ENCODE data around the gene FARP2.
"Not testable (repeated sequence)": the region's sequence is repeated elsewhere in the genome, so short reads cannot be mapped to it uniquely, and the experiment has no call there.

The FARP2 gene

DNA sequence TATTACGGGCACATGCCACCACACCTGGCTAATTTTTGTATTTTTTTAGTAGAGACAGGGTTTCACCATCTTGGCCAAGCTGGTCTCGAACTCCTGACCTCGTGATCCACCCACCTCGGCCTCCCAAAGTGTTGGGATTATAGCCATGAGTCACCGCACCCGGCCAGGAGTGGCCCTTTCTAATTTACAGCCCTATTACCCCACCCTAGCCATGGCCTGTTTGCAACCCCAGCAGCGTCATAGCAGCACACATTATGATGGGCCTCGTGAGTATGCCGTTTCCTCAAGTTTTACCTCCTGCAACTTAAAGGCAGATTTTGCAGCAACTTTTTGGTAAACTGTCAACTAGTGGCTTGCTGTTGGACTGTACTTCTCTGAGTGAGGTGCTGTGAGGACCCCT lies 97.8 kb downstream of the FARP2 start:
- not testable (repeated sequence) for DNase-seq (ENCODE audit: low read depth in 2 of 2)

DNA sequence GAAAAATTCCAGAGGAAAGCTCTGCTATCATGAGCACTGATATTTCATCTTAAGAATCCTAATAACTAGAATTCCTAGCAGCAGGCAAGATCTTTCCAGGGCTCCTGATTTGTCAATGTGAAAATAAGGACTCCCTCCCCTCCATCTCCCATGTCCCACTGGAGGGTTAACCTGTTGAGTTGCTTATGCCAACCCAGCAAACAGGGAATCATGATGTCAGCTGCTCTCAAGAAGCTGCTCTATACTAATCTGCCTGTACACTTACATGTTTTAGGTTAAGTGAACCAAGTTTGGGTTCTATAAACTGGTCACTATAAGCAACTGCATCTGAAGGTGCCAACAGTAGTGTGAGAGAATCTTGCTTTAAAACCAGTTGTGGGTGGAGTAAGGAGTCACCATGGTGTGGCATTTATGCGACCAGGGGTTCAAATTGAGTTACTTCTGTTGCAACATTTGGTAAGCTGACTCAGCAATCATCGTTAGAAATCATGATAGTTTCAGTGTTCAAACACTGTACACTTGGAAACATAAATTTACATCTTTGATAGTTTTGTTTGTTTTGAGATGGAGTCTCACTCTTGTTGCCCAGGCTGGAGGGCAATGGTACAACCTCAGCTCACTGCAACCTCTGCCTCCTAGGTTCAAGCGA lies 98.9 kb downstream of the FARP2 start:
- no peak for DNase-seq (ENCODE audit: low read depth in 2 of 2)

GRCh38 chr2:241456546-241456945 lies 100.5 kb downstream of the FARP2 start:
- DNase-seq (ENCODE audit: low read depth in 2 of 2) = no peak

DNA sequence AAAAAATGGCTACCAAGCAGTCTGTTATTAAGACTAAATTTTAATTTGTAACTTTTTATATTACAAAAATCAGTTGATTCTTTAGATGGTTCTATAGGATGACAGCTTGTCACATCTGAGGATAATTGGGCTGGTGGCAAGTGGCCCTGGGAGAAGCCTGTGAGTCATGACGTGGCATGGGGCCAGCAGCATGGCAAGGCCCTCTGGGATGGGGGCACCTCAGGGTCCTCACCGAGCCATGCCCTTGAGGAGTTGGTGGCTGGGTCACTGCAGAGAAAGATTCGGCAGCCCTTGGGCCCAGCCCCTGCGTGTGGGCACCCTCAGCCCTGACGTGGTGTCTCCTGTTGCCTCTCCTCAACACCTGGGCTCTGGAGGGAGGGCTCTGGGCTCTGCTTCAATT lies 102.6 kb downstream of the FARP2 start:
- no peak for DNase-seq (ENCODE audit: low read depth in 2 of 2)

DNA sequence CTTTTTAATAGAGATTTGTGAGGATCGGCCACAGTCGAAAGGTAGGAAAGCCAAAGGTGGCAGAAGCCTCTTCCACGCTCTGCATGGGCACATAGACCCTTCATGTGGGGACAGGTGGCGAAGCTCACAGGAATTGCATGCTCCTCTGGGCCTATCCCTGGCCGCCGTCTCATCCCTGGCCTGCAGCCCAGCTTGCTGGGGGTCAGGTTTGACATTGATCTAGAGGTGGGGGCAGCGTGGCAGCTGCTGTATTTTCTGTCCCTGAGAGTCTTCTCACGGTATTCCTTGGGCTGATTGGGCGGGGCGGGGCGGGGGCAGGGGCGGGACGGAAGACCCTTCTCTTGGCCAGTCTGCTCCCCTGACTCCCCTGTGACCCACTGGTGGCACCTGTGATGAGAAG lies 103.4 kb downstream of the FARP2 start:
- DNase-seq (ENCODE audit: low read depth in 2 of 2) = no peak

DNA sequence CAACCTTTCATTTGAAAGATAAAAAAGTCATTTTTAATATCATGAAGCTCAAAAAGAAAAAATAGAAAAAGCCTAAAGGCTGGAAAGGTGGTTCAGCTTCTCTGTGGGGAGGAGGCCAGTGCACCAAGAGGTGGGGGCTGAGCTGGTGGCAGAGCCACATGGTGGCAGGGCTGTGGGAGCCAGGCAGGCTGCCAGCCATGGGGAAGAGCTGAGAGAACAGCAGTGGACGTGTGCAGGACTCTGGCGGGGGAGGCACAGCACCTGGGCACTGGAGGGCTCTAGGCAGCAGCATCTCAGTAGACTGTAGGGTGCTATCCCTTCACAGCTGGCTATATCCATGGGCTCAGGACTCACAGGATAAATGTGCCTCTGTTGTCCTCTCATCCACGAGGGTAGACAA lies 104.5 kb downstream of the FARP2 start:
- no peak for DNase-seq (ENCODE audit: low read depth in 2 of 2)

GRCh38 chr2:241461693-241462677 lies 105.9 kb downstream of the FARP2 start:
- no peak for DNase-seq (ENCODE audit: low read depth in 2 of 2)

GRCh38 chr2:241463276-241464135 lies 107.4 kb downstream of the FARP2 start:
- no peak for DNase-seq (ENCODE audit: low read depth in 2 of 2)

- no peak for DNase-seq (ENCODE audit: low read depth in 2 of 2)
These were observed 109.5 kb downstream of the FARP2 start for GRCh38 chr2:241465543-241465942.

- no peak for DNase-seq (ENCODE audit: low read depth in 2 of 2)
These were observed 110.1 kb downstream of the FARP2 start for GRCh38 chr2:241466230-241466629.

- DNase-seq (ENCODE audit: low read depth in 2 of 2) = no peak
These were observed 111.8 kb downstream of the FARP2 start for GRCh38 chr2:241467777-241468475.

GRCh38 chr2:241468476-241468781 lies 112.3 kb downstream of the FARP2 start:
- DNase-seq (ENCODE audit: low read depth in 2 of 2) = no peak

DNA sequence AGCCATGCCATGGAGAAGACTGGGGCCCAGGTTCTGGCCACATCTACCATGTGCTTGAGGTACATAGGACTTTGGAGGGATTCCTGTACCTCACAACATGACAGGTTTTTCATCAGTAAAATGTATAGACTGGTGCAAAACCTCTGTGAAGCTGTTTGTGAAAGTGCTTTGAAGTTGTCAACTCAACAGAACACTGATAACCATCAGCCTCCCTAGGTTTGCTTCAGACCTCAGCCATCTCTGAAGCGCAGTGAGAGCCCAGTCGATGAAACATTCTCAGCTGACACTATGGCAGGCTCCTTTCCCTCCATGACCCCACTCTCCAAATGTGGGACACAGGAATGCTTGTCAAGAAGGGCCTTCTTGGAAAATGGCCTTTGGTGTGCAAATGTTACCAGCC lies 113.7 kb downstream of the FARP2 start:
- no peak for DNase-seq (ENCODE audit: low read depth in 2 of 2)

GRCh38 chr2:241473399-241473798 lies 117.3 kb downstream of the FARP2 start:
- DNase-seq (ENCODE audit: low read depth in 2 of 2) = no peak

- DNase-seq (ENCODE audit: low read depth in 2 of 2) = no peak
These were observed 119.2 kb downstream of the FARP2 start for GRCh38 chr2:241475267-241475666.

GRCh38 chr2:241478166-241478565 lies 122.1 kb downstream of the FARP2 start:
- DNase-seq (ENCODE audit: low read depth in 2 of 2) = no peak

DNA sequence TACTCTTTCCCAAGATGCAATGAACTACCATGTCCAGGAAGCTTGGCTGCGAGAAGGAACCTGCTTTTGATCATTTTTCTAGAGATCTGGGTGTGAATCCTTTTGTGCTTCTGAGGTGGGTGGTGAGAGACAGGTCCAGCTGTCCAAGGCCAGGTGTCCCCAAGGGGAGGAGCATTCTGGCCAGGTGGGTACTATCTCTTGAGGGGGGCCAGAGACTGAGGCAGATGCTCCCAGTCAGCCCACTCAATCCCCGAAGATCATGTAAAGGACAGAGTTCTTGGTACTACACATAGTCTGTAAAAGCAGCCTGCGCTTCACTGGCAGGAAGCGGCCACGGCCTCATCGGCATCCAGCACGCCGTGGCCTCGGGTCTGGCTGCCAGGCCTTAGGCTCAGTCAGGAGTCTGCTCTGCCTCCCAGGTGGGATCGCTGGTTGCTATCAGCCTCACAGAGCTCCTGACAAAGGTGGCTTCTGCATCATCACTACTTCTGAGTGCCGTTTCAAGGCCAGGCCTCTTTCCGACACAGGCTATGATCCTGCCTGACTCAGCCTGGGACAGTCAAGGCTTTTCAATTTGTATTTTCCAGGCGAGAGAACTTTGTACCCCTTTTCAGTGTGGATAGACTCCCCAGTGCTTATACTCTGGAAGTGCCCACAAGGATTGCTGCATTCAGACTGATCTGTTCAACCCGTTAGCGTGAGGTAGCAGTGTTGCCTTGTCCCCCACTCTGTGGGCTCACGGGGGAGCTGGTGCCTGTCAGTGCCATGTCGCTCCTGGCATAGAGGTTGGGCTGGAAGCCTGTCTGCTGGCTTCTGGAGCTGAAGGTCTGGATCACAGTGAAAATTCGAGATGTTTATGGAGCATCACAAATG lies 123.2 kb downstream of the FARP2 start:
- no peak for DNase-seq (ENCODE audit: low read depth in 2 of 2)

DNA sequence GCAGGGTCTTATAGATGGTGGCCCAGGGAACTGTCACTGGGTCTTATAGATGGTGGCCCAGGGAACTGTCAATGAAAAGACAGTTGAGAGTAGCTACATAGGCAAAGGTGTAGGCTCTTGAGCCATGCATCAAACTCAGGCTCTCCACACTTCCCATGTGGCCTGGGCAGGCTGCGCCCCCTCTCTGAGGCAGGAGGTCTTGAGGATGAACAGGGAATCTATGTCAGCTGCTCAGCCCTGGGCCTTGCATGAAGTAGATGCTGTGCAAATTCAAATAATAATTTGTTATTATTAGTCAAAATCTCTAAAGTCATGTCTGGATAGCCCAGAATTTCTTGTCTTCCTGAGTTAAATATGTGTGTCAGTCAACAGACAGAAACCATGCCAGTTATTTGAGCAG lies 125.6 kb downstream of the FARP2 start:
- DNase-seq (ENCODE audit: low read depth in 2 of 2) = no peak

GRCh38 chr2:241482126-241482955 lies 126.3 kb downstream of the FARP2 start:
- DNase-seq (ENCODE audit: low read depth in 2 of 2) = no peak

GRCh38 chr2:241483305-241483704 lies 127.2 kb downstream of the FARP2 start:
- DNase-seq (ENCODE audit: low read depth in 2 of 2) = no peak
